Fibroblast of lung (primary cell): ENCODE measurements around the gene ACSM2B.
"Not testable (repeated sequence)": the region's sequence is repeated elsewhere in the genome, so short reads cannot be mapped to it uniquely, and the experiment has no call there.

Source experiments
- EZH2 ChIP-seq: IDR thresholded peaks from 2 replicates; pipeline ENCODE4 v1.5.1; 2012; ENCODE audit warnings: low read length, control low read depth, mild to moderate bottlenecking; ENCODE audit errors: missing control alignments
- TF ChIP-seq, protein P1 (sequence below), 2 donors: IDR thresholded peaks in 1 of 2; conservative IDR thresholded peaks in 1 of 2; 1 replicate in 1 of 2; 2 replicates in 1 of 2; pipeline ENCODE4 v1.5.1; 2011 to 2012; ENCODE audit warnings: low read length in 2 of 2, control low read depth in 1 of 2, inconsistent platforms in 1 of 2, low read depth in 1 of 2, mild to moderate bottlenecking in 1 of 2

DNA sequence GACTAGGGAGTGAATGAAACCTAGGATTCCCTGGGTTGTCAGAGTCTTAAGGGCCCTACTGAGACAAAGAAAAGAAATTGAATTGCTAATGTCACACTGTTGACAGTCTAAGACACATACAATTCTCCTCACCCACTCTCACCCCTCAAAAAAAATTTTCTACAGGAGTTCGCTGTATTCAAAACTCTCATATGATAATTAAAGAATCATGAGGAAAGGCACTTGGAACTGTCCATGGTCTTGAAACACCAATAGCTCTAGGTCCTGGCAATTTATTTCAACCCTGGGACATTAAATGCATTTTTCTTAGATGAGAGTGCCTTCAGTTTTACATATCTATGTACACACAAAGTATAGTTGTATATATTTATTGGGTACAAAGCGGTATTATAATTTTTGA, 20.5 kb downstream of the ACSM2B start:
- TF ChIP-seq, protein P1, sequence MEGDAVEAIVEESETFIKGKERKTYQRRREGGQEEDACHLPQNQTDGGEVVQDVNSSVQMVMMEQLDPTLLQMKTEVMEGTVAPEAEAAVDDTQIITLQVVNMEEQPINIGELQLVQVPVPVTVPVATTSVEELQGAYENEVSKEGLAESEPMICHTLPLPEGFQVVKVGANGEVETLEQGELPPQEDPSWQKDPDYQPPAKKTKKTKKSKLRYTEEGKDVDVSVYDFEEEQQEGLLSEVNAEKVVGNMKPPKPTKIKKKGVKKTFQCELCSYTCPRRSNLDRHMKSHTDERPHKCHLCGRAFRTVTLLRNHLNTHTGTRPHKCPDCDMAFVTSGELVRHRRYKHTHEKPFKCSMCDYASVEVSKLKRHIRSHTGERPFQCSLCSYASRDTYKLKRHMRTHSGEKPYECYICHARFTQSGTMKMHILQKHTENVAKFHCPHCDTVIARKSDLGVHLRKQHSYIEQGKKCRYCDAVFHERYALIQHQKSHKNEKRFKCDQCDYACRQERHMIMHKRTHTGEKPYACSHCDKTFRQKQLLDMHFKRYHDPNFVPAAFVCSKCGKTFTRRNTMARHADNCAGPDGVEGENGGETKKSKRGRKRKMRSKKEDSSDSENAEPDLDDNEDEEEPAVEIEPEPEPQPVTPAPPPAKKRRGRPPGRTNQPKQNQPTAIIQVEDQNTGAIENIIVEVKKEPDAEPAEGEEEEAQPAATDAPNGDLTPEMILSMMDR (conservative IDR thresholded peaks at IDR 0.05 in 1 of 2, IDR thresholded peaks at IDR 0.05 in 1 of 2; ENCODE audit: low read depth in 1 of 2, low read length in 2 of 2) = not testable (repeated sequence)
- TF ChIP-seq EZH2 = not testable (repeated sequence)
